Limb (tissue), 2 donors: ENCODE data around the gene ASB13.
"Not testable (repeated sequence)": the region's sequence is repeated elsewhere in the genome, so short reads cannot be mapped to it uniquely, and the experiment has no call there.

Experiments used
- DNase-seq, 2 donors: peaks; one replicate each; pipeline ENCODE4 v3.0.0-alpha.2; 2016; ENCODE audit errors: extremely low spot score in 2 of 2

The ASB13 gene

GRCh38 chr10:5608608-5609220, 57.7 kb downstream of the ASB13 start:
- DNase-seq: no peak

GRCh38 chr10:5607594-5607993, 58.8 kb downstream of the ASB13 start:
- DNase-seq: no peak

GRCh38 chr10:5606864-5607263, 59.5 kb downstream of the ASB13 start:
- DNase-seq: no peak

- no peak for DNase-seq
Observed at GRCh38 chr10:5606321-5606720, 60.1 kb downstream of the ASB13 start.

- DNase-seq: peak in 1 of 2 donors; percentile 56
Observed at GRCh38 chr10:5604961-5605360, 61.4 kb downstream of the ASB13 start.

- no peak for DNase-seq
Observed at GRCh38 chr10:5604236-5604925, 62.0 kb downstream of the ASB13 start.

- no peak for DNase-seq
Observed at GRCh38 chr10:5603848-5604170, 62.6 kb downstream of the ASB13 start.

GRCh38 chr10:5603091-5603847, 63.1 kb downstream of the ASB13 start:
- no peak for DNase-seq

- no peak for DNase-seq
Observed at GRCh38 chr10:5601826-5602495, 64.4 kb downstream of the ASB13 start.

- no peak for DNase-seq
Observed at GRCh38 chr10:5600908-5601307, 65.5 kb downstream of the ASB13 start.

- no peak for DNase-seq
Observed at GRCh38 chr10:5599613-5600520, 66.5 kb downstream of the ASB13 start.

GRCh38 chr10:5598085-5598690, 68.2 kb downstream of the ASB13 start:
- no peak for DNase-seq

- no peak for DNase-seq
Observed at GRCh38 chr10:5596611-5597341, 69.6 kb downstream of the ASB13 start.

- no peak for DNase-seq
Observed at GRCh38 chr10:5595994-5596471, 70.4 kb downstream of the ASB13 start.

GRCh38 chr10:5595591-5595990, 70.8 kb downstream of the ASB13 start:
- no peak for DNase-seq

- DNase-seq: no peak
Observed at GRCh38 chr10:5595095-5595494, 71.3 kb downstream of the ASB13 start.

- DNase-seq: peak; percentile 76 to 81
Observed at GRCh38 chr10:5594271-5595049, 71.9 kb downstream of the ASB13 start.

GRCh38 chr10:5593347-5593746, 73.0 kb downstream of the ASB13 start:
- DNase-seq: not testable (repeated sequence)

GRCh38 chr10:5592070-5592469, 74.3 kb downstream of the ASB13 start:
- DNase-seq: no peak
